Measurements from ENCODE around the gene BHLHE23. TPM values are rescaled to one million over a fixed set of nuclear protein-coding genes. Genes with fewer than 3 reads are reported as not detected.

Gene BHLHE23
- total RNA-seq, 1 donor from 2014 or later: not detected

DNA sequence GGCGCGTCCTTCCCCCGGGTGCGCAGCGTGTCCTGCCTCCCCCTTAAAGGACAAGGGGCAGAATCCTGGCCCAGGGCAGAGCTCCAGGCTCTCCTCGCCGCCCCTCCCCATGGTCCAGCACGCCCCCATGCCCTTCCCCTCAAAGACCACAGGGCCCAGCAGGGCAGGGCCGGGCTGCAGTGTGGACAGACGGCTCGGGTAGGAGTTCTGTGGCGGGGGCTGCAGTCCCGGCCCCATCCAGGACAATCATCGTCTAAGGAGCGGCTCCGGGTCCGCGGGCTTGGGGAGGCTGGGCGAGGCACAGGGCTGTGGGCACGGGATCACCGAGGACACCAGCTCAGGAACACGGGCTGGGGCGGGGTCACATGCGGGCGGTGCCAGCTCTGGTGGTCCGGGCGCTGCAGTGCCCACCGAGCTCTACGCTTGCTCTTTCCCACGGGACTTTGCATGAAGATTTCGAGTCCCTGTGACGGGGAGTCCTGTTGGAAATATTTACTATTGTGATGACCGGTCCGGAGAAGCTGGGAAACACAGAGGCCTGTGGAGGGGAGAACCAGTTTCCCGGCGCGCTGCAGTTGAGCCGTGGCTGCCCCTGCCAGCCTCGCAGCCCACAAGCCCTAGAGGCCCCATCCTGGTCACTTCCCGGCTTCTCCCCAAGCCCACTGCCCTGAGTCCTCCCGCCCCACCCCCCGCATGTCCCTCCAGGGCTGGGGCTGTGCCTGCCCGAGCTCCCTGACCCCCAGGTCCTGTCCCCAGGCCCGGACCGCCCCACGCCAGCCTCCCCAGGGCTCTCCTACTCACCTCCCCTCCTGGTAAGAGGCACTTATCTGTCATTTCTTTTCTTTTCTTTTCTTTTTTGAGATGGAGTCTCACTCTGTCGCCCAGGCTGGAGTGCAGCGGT lies 33.7 kb downstream of the BHLHE23 start:
- DNase-seq (ENCODE audit: low spot score): no peak

DNA sequence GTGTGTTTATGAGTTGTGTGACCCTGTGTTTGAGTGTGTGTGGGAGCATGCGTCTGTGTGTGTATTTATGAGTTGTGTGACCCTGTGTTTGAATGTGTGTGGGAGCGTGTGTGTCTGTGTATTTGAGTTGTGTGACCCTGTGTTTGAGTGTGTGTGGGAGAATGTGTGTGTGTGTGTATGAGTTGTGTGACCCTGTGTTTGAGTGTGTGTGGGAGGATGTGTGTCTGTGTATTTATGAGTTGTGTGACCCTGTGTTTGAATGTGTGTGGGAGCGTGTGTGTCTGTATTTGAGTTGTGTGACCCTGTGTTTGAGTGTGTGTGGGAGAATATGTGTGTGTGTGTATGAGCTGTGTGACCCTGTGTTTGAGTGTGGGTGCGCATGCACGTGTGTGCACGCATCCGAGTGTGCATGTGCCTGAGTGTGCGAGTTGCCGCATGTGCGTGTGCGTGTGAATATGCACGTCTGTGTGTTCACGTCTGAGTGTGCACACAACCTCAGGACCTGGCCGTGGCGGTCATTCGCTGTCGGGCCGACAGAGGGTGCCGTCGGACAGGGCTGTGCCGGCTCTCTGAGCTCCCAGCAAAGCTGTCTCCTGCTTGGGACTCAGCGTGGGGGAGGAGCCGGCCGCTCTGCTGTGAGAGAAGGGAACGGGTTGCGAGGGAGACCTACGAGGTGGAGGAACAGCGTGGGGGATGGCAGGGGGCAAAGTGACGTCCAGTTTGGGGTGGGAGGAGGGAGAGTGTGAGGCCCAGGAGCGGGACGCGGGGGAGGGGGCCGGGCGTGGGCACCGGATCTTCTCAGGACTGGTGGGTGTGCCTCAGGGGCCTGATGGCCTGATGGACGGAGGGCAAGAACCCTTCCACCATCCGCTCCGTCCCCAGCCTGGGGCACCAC lies 34.6 kb downstream of the BHLHE23 start:
- peak; percentile 88 for DNase-seq (ENCODE audit: low spot score)

DNA sequence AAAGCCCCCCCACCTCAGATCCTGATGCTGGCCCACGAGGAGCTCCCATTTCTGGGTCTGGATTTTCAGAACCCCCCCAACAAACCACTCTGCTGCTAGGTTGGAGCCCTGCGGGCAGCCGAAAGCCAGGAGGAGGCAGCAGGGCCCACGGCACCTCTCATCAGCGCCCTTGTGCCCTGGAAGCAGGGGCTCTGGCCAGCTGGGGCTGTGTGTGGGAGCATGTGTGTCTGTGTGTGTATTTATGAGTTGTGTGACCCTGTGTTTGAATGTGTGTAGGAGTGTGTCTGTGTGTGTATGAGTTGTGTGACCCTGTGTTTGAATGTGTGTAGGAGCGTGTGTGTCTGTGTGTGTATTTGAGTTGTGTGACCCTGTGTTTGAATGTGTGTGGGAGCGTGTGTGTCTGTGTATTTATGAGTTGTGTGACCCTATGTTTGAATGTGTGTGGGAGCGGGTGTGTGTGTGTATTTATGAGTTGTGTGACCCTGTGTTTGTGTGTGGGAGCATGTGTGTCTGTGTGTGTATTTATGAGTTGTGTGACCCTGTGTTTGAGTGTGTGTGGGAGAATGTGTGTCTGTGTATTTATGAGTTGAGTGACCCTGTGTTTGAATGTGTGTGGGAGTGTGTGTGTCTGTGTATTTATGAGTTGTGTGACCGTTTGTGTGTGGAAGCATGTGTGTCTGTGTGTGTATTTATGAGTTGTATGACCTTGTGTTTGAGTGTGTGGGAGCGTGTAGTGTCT lies 35.4 kb downstream of the BHLHE23 start:
- no peak for DNase-seq (ENCODE audit: low spot score)

DNA sequence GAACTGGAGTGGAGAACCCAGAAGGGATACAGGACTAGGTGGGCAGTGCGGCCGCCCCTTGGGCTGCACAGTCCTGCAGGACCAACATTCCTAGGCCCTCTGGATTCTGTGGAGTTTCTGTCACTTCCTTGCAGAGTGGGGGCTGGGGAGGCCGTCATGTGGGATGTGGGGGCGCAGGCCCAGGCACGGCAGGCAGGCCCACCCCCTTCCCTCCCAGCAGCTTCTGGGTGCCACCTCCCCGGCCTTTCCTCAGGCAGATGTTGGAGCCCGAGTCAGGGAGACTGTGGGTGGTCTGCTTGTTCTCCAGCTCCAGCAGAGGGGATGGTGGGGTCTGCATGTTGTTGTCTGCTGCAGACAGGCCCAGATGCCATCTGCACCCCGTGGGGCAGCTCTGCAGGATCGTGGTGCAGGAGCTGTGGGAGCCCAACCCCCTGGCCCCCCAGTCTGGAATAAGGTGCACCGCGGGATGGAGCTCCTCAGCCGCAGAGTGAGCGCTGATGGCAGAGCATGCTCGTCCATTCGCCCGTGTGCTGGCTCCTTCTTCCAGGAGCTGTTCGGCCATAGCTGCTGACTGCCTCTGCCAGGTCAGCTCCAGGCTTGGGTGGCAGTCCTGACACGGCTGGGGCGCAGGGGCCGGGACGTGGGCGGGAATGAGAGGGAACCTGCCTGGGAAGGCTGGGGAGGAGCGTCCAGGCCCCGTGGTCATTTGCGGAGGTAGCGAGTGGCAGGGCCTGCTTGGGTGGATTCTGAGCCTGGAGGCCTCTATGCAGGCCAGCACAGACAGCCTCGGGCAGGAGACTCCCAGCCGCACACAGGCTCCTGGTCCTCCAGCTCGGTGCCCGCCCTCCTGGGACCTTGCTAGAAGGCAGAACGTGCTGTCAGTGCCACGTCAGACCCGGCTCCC lies 36.2 kb downstream of the BHLHE23 start:
- no peak for DNase-seq (ENCODE audit: low spot score)

DNA sequence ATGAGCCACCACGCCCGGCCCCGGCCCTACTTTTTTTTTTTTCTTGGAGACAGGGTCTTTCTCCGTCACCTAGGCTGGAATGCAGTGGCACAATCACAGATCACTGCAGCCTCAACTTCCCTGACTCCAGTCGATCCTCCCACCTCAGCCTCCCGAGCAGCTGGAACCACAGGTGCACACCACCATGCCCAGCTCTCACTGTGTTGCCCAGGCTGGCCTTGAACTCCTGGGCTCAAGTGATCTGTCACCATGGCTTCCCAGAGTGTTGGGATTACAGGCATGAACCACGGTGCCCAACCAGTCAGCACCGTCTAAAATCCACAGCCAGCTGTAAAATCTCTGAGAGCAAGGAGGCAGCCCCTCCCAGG lies 36.8 kb downstream of the BHLHE23 start:
- DNase-seq (ENCODE audit: low spot score): no peak

DNA sequence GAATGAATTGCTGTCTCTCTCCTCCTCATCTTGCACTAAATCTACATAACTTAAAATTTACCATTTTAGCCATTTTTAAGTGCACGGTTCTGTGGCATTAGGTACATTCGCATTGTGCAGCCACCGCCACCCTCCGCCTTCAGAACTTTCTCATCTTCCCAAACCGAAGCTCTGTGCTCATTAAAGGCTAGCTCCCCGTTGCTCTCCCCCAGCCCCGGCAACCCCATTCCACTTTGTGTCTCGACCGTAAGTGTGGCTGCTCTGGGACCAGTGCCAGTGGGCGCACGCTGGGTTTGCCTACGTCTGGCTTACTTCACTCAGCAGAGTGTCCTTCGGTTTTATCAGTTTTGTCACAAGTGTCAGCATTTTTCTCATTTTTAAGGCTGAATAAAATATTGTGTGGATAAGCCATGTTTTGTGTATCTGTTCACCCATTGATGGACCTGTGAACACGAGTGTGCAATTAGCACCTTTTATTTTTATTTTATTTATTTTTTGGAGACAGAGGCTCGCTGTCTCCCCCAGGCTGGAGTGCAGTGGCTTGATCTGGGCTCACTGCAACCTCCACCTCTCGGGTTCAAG lies 37.5 kb downstream of the BHLHE23 start:
- DNase-seq (ENCODE audit: low spot score): no peak

DNA sequence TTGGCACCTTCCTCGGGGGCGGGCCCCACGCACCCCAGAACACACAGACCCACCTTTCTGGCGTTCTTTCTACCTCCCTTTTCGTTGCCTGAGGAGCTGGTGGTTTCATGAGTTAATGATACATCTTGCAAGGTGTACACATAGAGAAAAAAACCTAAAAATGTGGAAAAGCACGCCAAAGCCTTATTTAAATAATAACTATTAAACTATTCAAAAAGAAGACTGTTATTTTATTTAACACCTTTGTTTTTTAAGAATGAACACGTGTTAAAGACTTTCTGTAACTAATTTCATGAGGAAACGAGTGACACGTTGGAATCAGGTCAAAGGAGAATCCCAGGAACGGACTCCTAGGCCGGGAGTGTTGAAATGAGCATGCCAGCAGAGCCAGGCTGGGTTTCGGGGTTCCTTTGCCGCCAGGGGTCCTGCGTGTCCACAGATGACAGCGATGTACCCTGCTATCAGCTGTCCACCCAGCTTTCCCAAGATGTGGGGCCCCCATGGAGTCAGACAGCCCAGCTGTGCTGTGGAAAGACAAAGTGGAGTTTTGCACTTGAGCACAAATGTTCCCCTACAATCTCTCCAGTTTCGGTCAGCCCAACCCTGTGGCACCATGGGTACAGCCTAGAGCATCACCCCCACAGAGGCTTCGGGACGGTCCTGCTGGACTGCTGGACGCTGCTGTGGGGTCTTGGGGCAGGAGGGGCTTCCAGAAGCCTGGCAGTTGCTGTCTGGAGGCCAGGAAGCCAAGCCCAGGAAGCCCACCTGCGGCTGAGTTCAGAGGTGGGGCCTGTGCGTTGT lies 38.2 kb downstream of the BHLHE23 start:
- no peak for DNase-seq (ENCODE audit: low spot score)

- DNase-seq (ENCODE audit: low spot score): no peak
Observed at GRCh38 chr20:62967628-62968351, 39.0 kb downstream of the BHLHE23 start.

- DNase-seq (ENCODE audit: low spot score): no peak
Observed at GRCh38 chr20:62967149-62967501, 39.6 kb downstream of the BHLHE23 start.

- no peak for DNase-seq (ENCODE audit: low spot score)
Observed at GRCh38 chr20:62966212-62967148, 40.3 kb downstream of the BHLHE23 start.

DNA sequence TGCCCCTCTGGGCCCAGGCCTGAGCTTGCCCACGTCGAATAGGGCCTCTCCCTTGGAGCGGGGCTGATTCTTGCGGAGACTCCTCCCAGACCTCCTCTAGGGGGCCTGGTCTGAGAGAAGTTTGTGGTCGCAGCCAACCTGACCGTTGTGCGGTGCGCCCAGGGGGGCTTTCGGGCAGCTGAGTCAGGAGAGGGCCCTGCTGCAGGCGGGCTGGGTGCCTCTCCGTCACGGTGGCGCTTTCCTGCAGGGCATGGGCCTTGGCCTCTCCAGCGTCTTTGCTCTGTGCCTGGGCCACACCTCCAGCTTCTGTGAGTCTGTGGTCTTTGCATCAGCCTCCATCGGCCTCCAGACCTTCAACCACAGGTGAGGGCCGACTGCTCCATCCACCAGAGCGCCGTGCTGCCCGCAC lies 41.4 kb downstream of the BHLHE23 start:
- no peak for DNase-seq (ENCODE audit: low spot score)

DNA sequence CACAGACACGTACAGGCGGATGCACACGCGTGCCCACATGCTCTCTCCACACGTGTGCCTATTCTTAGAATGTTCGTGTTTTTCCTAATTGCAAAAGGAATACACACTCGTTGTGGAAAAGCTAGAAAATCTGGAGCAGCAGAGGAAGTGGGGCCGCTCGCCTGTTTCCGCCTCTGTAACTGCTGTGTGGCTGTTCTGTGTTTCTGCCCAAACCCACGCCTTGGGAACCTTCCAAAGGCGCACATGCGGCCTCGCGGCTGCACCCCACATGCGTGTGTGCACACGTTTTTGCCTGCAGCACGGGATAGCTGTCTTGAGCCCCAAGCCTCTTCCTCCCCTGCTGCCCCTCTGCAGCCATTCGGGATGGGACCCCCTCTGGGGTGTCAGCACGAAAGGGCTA lies 42.1 kb downstream of the BHLHE23 start:
- no peak for DNase-seq (ENCODE audit: low spot score)

DNA sequence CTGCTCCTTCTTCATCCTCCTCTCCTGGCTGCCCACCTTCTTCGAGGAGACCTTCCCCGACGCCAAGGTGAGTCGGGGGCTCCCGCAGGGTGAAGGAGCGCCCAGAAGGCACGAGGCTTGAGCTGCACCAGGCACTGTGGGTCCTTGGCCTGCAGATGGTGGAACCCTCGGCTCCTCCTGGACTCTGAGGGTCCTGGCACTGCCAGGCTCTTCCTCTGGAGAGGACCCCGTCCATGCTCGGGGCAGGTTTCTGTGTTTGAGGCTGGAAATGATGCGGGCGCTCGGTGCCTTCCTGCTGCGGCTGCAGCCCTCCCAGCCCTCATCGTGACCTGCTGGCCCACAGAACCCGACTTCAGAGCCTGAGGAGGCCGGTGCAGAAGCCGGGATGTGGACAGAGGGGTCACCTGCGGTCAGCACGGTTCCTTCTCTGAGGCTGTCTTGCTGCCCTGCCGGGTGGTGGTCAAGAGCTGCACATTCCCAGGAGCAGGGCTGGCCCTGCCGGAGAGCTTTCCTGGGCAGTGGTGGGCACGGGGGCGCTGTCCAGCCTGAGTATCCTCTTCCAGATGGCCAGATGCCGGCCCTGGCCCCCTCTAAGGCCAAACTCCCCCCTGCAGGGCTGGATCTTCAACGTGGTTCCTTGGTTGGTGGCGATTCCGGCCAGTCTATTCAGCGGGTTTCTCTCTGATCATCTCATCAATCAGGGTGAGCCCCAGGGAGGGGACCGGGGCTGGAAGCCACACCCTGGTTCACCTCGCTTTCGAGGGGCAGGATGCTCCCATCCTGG lies 43.0 kb downstream of the BHLHE23 start:
- DNase-seq (ENCODE audit: low spot score): no peak

- no peak for DNase-seq (ENCODE audit: low spot score)
Observed at GRCh38 chr20:62962891-62963613, 43.7 kb downstream of the BHLHE23 start.

DNA sequence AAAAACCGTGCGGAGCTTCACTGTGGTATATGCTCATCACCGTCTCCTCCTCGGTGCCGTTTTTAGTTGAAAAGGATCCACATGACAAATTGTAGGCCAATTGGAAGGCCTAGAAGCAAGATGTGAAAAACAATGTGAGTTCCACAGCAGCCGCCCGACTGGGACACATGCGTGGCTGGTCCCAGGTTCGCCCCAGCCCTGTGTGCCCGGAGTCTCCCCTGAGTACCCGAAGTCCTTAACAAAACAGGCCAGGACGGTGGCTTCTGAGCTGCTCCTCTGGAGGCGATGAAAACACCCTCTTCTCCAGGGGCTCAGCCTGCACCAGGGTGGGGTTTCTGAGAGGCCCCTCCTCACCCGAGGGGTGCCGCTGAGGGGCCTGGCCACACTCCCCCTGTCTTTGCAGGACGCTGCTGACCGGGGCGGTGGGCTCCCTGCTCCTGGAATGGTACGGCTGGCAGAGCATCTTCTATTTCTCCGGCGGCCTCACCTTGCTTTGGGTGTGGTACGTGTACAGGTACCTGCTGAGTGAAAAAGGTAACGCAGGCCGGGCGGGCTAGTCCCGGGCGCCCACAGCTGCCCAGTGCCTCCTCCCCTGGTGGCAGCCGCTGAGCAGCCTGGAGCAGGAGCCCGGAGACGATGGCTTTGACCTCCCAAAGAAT lies 44.4 kb downstream of the BHLHE23 start:
- DNase-seq (ENCODE audit: low spot score): no peak

DNA sequence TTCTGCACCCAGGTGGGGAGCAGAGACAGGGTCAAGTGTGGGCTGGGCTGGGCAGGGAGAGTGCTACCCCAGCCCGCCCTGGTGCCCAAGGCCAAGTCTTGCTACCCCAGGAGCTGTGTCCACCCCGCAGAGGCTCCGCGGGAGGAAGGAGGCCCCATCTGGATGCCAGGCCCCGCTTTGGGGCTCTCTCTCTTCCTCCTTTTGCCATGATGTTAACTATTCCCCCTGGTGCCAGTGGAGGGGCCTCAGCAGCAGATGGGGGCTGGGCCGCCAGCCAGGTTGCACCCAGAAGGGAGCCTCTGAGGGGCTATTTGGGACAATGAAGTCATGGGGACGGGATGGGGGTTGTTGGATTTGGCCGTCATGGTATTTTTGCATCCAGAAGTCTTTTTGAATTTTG lies 45.0 kb downstream of the BHLHE23 start:
- no peak for DNase-seq (ENCODE audit: low spot score)

All from ureter (tissue), 1 donor.